A549 (cell line): Measurements from ENCODE around the gene FDX2. TPM values are rescaled to one million over a fixed set of nuclear protein-coding genes. Genes with fewer than 3 reads are reported as not detected.

Source experiments
- ATAC-seq, 2 experiments: fragments of 200-7000 bp in 1 of 2; fragments of >200 bp in 1 of 2; cut with Nextera tagmentation in 1 of 2; cut with Tn5 transposase in 1 of 2; 3 replicates each; pipeline versions ENCODE4 v1.8.0 to v1.9.1; 2018 to 2020; ENCODE audit warnings: mild to moderate bottlenecking in 1 of 2, moderate library complexity in 1 of 2
- CTCF ChIA-PET: fragments of 300-600 bp; sonication (Branson Sonifier 250); formaldehyde crosslinking; extraction: SDS; loops from one replicate; lab custom pipeline; 2021; ENCODE audit warnings: antibody characterized with exemption, inconsistent platforms; lab: Yijun Ruan, JAX
- POLR2A ChIA-PET: fragments of 350-600 bp; formaldehyde crosslinking; extraction: SDS; loops from one replicate; lab custom pipeline; 2021; ENCODE audit warnings: antibody characterized with exemption, inconsistent platforms; lab: Yijun Ruan, JAX
- DNase-seq, 2 experiments: peaks; one replicate each; pipeline versions ENCODE4 v3.0.0 to v3.0.0-alpha.2; 2011 to 2016; ENCODE audit warnings: low read depth in 1 of 2, low spot score in 1 of 2
- FAIRE-seq: peaks from 2 replicates; lab custom pipeline; 2011; peaks lifted over from hg19 to GRCh38; lab: Jason Lieb, UNC
- H3K27ac ChIP-seq, 2 experiments: fragments of >200 bp; sonication (Bioruptor Twin); formaldehyde crosslinking; 3 replicates each; pipeline ENCODE4 v1.5.1; 2016 to 2017
- H3K4me1 ChIP-seq: fragments of >200 bp; sonication (Bioruptor Twin); formaldehyde crosslinking; 3 replicates; pipeline ENCODE4 v1.6.1; 2016
- H3K4me2 ChIP-seq: fragments of >200 bp; sonication (Bioruptor Twin); formaldehyde crosslinking; 3 replicates; pipeline ENCODE4 v1.6.1; 2016
- H3K4me3 ChIP-seq: fragments of >200 bp; sonication (Bioruptor Twin); formaldehyde crosslinking; 3 replicates; pipeline ENCODE4 v1.5.1; 2016
- H3K9me3 ChIP-seq: fragments of >200 bp; sonication (Bioruptor Twin); formaldehyde crosslinking; 3 replicates; pipeline ENCODE4 v1.6.1; 2016
- BHLHE40 ChIP-seq: IDR thresholded peaks from 2 replicates; pipeline ENCODE4 v1.6.1; 2012; ENCODE audit warnings: low read depth, low read length, inconsistent platforms
- CHD2 ChIP-seq: fragments of 150-350 bp; IDR thresholded peaks from 2 replicates; pipeline ENCODE4 v1.6.1; 2014; ENCODE audit warnings: low read length; ENCODE audit not compliant: partially characterized antibody
- FOSL2 ChIP-seq, 2 experiments: fragments of 450-650 bp in 1 of 2; fragments of >200 bp in 1 of 2; sonication (Bioruptor Twin) in 1 of 2; formaldehyde crosslinking; IDR thresholded peaks; 2 replicates each; pipeline versions ENCODE4 v1.5.0 to v1.6.1; 2016 to 2020; ENCODE audit warnings: mild to moderate bottlenecking in 1 of 2, moderate library complexity in 1 of 2
- GATA3 ChIP-seq: IDR thresholded peaks from 2 replicates; pipeline ENCODE4 v1.6.1; 2012; ENCODE audit warnings: borderline replicate concordance
- JUN ChIP-seq, 2 experiments: fragments of >200 bp; sonication (Bioruptor Twin); formaldehyde crosslinking; IDR thresholded peaks; 2 replicates in 1 of 2; 3 replicates in 1 of 2; pipeline ENCODE4 v1.6.1; 2016 to 2017
- KDM5A ChIP-seq: fragments of 200-600 bp; sonication (generic); IDR thresholded peaks from 2 replicates; pipeline ENCODE4 v1.6.1; 2016; ENCODE audit warnings: antibody characterized with exemption, mild to moderate bottlenecking
- PHF8 ChIP-seq: fragments of 200-600 bp; sonication (generic); IDR thresholded peaks from 2 replicates; pipeline ENCODE4 v1.6.1; 2016; ENCODE audit warnings: low read depth, mild to moderate bottlenecking, antibody characterized with exemption, moderate library complexity, borderline replicate concordance
- POLR2A ChIP-seq: IDR thresholded peaks from 2 replicates; pipeline ENCODE4 v1.6.1; 2012; ENCODE audit warnings: mild to moderate bottlenecking, low read length
- POLR2AphosphoS2 ChIP-seq: conservative IDR thresholded peaks from 2 replicates; pipeline ENCODE4 v1.6.1; 2012; ENCODE audit warnings: low read length, improper control_type of control experiment, inconsistent platforms
- SMC3 ChIP-seq: fragments of >200 bp; sonication (Bioruptor Twin); formaldehyde crosslinking; IDR thresholded peaks from 3 replicates; pipeline ENCODE4 v1.6.1; 2018; ENCODE audit warnings: inconsistent platforms
- ZNF302 ChIP-seq: fragments of 250-450 bp; sonication (Bioruptor Pico); IDR thresholded peaks from 2 replicates; pipeline ENCODE4 v1.9.0; 2021; ENCODE audit warnings: inconsistent platforms, mild to moderate bottlenecking, moderate library complexity
- WGBS: methylation state at CpG from one replicate; pipeline ENCODE4 v1.1.6; 2017; ENCODE audit errors: missing lambda C conversion rate; 5-methylcytosine and 5-hydroxymethylcytosine counted together
- polyA minus RNA-seq: library from RNA; depleted of rRNA, polyadenylated mRNA; stranded (reverse); fragments of >200 nt; gene quantifications from 2 replicates; pipeline ENCODE4 v1.2.3, GENCODE V29; 2011; rRNA and poly(A)+ RNA removed
- polyA plus RNA-seq, 4 experiments: library from polyadenylated mRNA; depleted of rRNA in 3 of 4; stranded (reverse); fragments of >200 nt; fragmentation: RNase III in 1 of 4; extraction: RNeasy Plus Mini Kit Qiagen cat#74134 plus additional on column Dnase treatment in 1 of 4; gene quantifications; 2 replicates in 3 of 4; 3 replicates in 1 of 4; pipeline ENCODE4 v1.2.3, GENCODE V29; 2011 to 2017
- TF ChIP-seq, protein P1 (sequence below): fragments of 450-650 bp; IDR thresholded peaks from 2 replicates; pipeline ENCODE4 v1.6.1; 2014; ENCODE audit warnings: antibody characterized with exemption
- TF ChIP-seq, protein P2 (sequence below): IDR thresholded peaks from 2 replicates; pipeline ENCODE4 v1.6.1; 2012
- TF ChIP-seq, protein P3 (sequence below): fragments of >200 bp; sonication (Bioruptor Twin); formaldehyde crosslinking; IDR thresholded peaks from 3 replicates; pipeline ENCODE4 v1.6.1; 2016
- TF ChIP-seq, protein P4 (sequence below): IDR thresholded peaks from 2 replicates; pipeline ENCODE4 v1.6.1; 2012
- TF ChIP-seq, protein P5 (sequence below): fragments of >200 bp; sonication (Bioruptor Twin); formaldehyde crosslinking; IDR thresholded peaks from 3 replicates; pipeline ENCODE4 v1.5.1; 2016
- TF ChIP-seq, protein P6 (sequence below): fragments of 250-450 bp; sonication (Bioruptor Pico); IDR thresholded peaks from 2 replicates; pipeline ENCODE4 v1.5.0; 2021; ENCODE audit warnings: mild to moderate bottlenecking, moderate library complexity, borderline replicate concordance

Gene FDX2
- polyA plus RNA-seq (2011; rRNA removed) (9.9 and 13.1 TPM in 2 replicates), polyA plus RNA-seq (2017; fragmentation: RNase III; extraction: RNeasy Plus Mini Kit Qiagen cat#74134 plus additional on column Dnase treatment) (22.2 to 25.8 TPM (median 23.5 TPM) in 3 replicates), polyA minus RNA-seq (13.2 and 14.1 TPM in 2 replicates)
- 39.0 and 41.2 TPM in 2 replicates for polyA plus RNA-seq (2012; cell fraction: cytosol; rRNA removed)
- polyA plus RNA-seq (2012; cell fraction: nucleus; rRNA removed) = 45.5 and 49.8 TPM in 2 replicates

DNA sequence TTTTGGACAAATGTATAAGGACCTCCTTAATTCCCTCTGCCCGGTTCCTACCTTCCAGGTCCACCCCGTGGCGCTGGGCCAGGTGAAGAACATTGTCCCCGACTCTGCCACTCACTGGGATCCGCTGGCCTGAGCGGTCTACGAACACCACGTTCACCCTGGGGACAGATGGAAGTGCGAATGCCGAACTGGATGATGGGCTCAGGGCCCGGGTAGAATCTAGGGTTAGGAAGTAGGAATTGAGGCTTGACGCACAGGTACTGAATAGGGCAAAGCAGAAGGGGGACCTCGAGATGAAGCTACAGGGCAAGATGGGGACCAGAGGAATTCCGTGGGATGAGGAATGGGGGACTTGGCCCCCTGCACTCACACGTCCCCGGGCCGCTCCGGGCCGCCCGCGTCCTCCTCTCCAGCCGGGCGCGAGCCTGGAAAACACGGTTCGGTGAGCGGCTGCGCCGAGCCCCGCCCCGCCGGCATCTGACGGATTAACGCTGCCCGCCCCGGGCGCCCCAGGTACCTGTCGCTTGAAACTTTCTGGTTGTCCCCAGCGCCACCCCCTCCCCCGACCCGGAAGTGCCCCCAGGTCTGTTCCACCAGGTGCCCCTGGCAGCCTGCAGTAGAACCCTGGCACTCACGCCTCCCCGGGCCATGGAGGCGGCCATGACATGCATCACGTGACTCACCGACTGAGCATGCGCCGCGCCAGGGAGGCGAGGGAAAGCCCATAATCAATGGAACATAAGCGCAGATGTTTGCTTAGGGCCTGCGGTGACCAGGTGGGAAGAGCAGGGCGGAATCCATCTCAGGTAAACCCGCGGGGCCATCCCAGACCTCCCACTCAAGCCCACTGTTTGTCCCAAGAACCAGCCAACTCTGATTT, at the start of gene FDX2:
Gene FDX2 (minus strand): TSS at position 681 of the 880 bp plus-strand sequence. CDS start 19 bp downstream, at position 662.
- TF ChIP-seq KDM5A = peak; percentile 90
- TF ChIP-seq POLR2A = peak; percentile 73
- peak; percentile 35; the same call in 1 of the 2 replicates for TF ChIP-seq BHLHE40
- peak; percentile 41; the same call in 1 of the 2 replicates for TF ChIP-seq PHF8
- TF ChIP-seq, protein P1, sequence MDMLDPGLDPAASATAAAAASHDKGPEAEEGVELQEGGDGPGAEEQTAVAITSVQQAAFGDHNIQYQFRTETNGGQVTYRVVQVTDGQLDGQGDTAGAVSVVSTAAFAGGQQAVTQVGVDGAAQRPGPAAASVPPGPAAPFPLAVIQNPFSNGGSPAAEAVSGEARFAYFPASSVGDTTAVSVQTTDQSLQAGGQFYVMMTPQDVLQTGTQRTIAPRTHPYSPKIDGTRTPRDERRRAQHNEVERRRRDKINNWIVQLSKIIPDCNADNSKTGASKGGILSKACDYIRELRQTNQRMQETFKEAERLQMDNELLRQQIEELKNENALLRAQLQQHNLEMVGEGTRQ = peak; percentile 94
- no peak for TF ChIP-seq GATA3
- peak in 1 of 2 experiments; percentile 78; a peak in 3 of 5 replicates for TF ChIP-seq JUN (IDR thresholded peaks at IDR 0.05)
- TF ChIP-seq, protein P2, sequence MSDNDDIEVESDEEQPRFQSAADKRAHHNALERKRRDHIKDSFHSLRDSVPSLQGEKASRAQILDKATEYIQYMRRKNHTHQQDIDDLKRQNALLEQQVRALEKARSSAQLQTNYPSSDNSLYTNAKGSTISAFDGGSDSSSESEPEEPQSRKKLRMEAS = peak; percentile 70
- TF ChIP-seq, protein P3, sequence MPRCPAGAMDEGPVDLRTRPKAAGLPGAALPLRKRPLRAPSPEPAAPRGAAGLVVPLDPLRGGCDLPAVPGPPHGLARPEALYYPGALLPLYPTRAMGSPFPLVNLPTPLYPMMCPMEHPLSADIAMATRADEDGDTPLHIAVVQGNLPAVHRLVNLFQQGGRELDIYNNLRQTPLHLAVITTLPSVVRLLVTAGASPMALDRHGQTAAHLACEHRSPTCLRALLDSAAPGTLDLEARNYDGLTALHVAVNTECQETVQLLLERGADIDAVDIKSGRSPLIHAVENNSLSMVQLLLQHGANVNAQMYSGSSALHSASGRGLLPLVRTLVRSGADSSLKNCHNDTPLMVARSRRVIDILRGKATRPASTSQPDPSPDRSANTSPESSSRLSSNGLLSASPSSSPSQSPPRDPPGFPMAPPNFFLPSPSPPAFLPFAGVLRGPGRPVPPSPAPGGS = 0 out of 3 replicates have a peak, but pooled peaks have one; percentile 57
- peak; percentile 93 for TF ChIP-seq POLR2AphosphoS2
- no peak for TF ChIP-seq SMC3
- TF ChIP-seq, protein P4, sequence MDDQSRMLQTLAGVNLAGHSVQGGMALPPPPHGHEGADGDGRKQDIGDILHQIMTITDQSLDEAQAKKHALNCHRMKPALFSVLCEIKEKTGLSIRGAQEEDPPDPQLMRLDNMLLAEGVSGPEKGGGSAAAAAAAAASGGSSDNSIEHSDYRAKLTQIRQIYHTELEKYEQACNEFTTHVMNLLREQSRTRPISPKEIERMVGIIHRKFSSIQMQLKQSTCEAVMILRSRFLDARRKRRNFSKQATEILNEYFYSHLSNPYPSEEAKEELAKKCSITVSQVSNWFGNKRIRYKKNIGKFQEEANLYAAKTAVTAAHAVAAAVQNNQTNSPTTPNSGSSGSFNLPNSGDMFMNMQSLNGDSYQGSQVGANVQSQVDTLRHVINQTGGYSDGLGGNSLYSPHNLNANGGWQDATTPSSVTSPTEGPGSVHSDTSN = no peak
- TF ChIP-seq ZNF302 = no peak
- TF ChIP-seq, protein P5, sequence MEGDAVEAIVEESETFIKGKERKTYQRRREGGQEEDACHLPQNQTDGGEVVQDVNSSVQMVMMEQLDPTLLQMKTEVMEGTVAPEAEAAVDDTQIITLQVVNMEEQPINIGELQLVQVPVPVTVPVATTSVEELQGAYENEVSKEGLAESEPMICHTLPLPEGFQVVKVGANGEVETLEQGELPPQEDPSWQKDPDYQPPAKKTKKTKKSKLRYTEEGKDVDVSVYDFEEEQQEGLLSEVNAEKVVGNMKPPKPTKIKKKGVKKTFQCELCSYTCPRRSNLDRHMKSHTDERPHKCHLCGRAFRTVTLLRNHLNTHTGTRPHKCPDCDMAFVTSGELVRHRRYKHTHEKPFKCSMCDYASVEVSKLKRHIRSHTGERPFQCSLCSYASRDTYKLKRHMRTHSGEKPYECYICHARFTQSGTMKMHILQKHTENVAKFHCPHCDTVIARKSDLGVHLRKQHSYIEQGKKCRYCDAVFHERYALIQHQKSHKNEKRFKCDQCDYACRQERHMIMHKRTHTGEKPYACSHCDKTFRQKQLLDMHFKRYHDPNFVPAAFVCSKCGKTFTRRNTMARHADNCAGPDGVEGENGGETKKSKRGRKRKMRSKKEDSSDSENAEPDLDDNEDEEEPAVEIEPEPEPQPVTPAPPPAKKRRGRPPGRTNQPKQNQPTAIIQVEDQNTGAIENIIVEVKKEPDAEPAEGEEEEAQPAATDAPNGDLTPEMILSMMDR = no peak
- TF ChIP-seq, protein P6, sequence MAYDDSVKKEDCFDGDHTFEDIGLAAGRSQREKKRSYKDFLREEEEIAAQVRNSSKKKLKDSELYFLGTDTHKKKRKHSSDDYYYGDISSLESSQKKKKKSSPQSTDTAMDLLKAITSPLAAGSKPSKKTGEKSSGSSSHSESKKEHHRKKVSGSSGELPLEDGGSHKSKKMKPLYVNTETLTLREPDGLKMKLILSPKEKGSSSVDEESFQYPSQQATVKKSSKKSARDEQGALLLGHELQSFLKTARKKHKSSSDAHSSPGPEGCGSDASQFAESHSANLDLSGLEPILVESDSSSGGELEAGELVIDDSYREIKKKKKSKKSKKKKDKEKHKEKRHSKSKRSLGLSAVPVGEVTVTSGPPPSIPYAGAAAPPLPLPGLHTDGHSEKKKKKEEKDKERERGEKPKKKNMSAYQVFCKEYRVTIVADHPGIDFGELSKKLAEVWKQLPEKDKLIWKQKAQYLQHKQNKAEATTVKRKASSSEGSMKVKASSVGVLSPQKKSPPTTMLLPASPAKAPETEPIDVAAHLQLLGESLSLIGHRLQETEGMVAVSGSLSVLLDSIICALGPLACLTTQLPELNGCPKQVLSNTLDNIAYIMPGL (CRISPR knock-in tag) = no peak
- no peak for TF ChIP-seq CHD2
- no peak for TF ChIP-seq FOSL2 (IDR thresholded peaks at IDR 0.05)
- peak; percentile 64 for TF ChIP-seq FOSL2 (CRISPR knock-in tag; IDR thresholded peaks at IDR 0.05)
- peak within 1 kb of the TSS; percentile 82 for H3K4me2 ChIP-seq
- FAIRE-seq (no peak), DNase-seq (peak; percentile 64 to 76), ATAC-seq (peak; percentile 84 to 90)
- H3K4me3 ChIP-seq = peak within 1 kb of the TSS; percentile 73
- CTCF ChIA-PET = interaction anchor here (0.5 to 1.3 kb wide), 2 partner anchors 8 to 73 kb away, joined by 3 to 5 read pairs; no protein-coding TSS in a partner anchor
- WGBS = 4% methylated on average over 26 of the region's 55 CpGs
- peak within 1 kb of the TSS; percentile 87 to 95 for H3K27ac ChIP-seq
- H3K4me1 ChIP-seq = peaks cover 12% of the 10 kb centered on the region
- no peaks in the 10 kb centered on the region for H3K9me3 ChIP-seq
- POLR2A ChIA-PET = interaction anchor here (0.5 to 1.0 kb wide), 2 partner anchors 15 to 18 kb away, joined by 3 to 7 read pairs; partner anchors contain the start of gene RAVER1
